Epithelial cell of alveolus of lung (primary cell): ENCODE measurements around the gene CPN2. TPM values are rescaled to one million over a fixed set of nuclear protein-coding genes. Genes with fewer than 3 reads are reported as not detected.

Source experiments
- total RNA-seq: library from RNA; depleted of rRNA; stranded (reverse); fragments of >200 nt; gene quantifications from 2 replicates; pipeline ENCODE4 v1.2.1, GENCODE V29; 2015

CPN2 gene
- not detected in 2 replicates for total RNA-seq

GRCh38 chr3:194351080-194351672 lies at the start of gene CPN2:
TSS of gene CPN2 (minus strand) at chr3:194351328. CDS start at chr3:194342702, 8,626 bp downstream.

GRCh38 chr3:194399166-194399565 lies 48.0 kb upstream of the CPN2 start, which contains the start of gene GP5:
TSS of gene GP5 (minus strand) at chr3:194399266. CDS start at chr3:194398282, 984 bp downstream.

GRCh38 chr3:194369522-194370279 lies 18.6 kb upstream of the CPN2 start, which contains the start of gene LRRC15:
TSS of gene LRRC15 (minus strand) at chr3:194369743. CDS start at chr3:194361043, 8,700 bp downstream.

Other genes starting within 250 kb of the CPN2 start
- 2.2 and 29.2 TPM in 2 replicates for gene HES1, start 215.2 kb downstream of the CPN2 start, total RNA-seq
- gene LRRC15, start 18.4 kb upstream of the CPN2 start, total RNA-seq = not detected in 2 replicates
- 0.24 TPM in 1 of 2 replicates, not detected in the other for gene GP5, start 47.9 kb upstream of the CPN2 start, total RNA-seq
- 86.2 and 152 TPM in 2 replicates for gene ATP13A3, start 135.7 kb upstream of the CPN2 start, total RNA-seq